GM21737 (cell line): Measurements from ENCODE around the gene PI4KA.
"Not testable (repeated sequence)": the region's sequence is repeated elsewhere in the genome, so short reads cannot be mapped to it uniquely, and the experiment has no call there.

ENCODE experiments used
- ATAC-seq: cut with Tn5 transposase; IDR thresholded peaks from one replicate; pipeline ENCODE4 v1.9.1; 2021; ENCODE audit warnings: mild to moderate bottlenecking, moderate library complexity; ENCODE audit not compliant: unreplicated experiment

Gene PI4KA

GRCh38 chr22:20852076-20852475, 6.5 kb downstream of the PI4KA start:
- no peak for ATAC-seq

- ATAC-seq: no peak
Observed at GRCh38 chr22:20847318-20847822, 11.2 kb downstream of the PI4KA start.

- ATAC-seq: no peak
Observed at GRCh38 chr22:20844055-20845037, 14.3 kb downstream of the PI4KA start.

- ATAC-seq: no peak
Observed at GRCh38 chr22:20843501-20843900, 15.1 kb downstream of the PI4KA start.

GRCh38 chr22:20840646-20841371, 17.8 kb downstream of the PI4KA start:
- ATAC-seq: no peak

- no peak for ATAC-seq
Observed at GRCh38 chr22:20839837-20840645, 18.6 kb downstream of the PI4KA start.

- ATAC-seq: not testable (repeated sequence)
Observed at GRCh38 chr22:20839354-20839753, 19.3 kb downstream of the PI4KA start.

GRCh38 chr22:20836987-20837823, 21.4 kb downstream of the PI4KA start:
- no peak for ATAC-seq

- no peak for ATAC-seq
Observed at GRCh38 chr22:20834725-20835124, 23.9 kb downstream of the PI4KA start.

GRCh38 chr22:20834206-20834605, 24.4 kb downstream of the PI4KA start:
- ATAC-seq: no peak

- ATAC-seq: no peak
Observed at GRCh38 chr22:20833225-20833665, 25.4 kb downstream of the PI4KA start.

- no peak for ATAC-seq
Observed at GRCh38 chr22:20829491-20830134, 29.0 kb downstream of the PI4KA start.

GRCh38 chr22:20826373-20827152, 32.0 kb downstream of the PI4KA start:
- ATAC-seq: not testable (repeated sequence)

GRCh38 chr22:20825624-20826023, 33.0 kb downstream of the PI4KA start:
- no peak for ATAC-seq

- not testable (repeated sequence) for ATAC-seq
Observed at GRCh38 chr22:20825216-20825615, 33.4 kb downstream of the PI4KA start.

GRCh38 chr22:20823264-20823663, 35.3 kb downstream of the PI4KA start:
- no peak for ATAC-seq

GRCh38 chr22:20822240-20822639, 36.4 kb downstream of the PI4KA start:
- no peak for ATAC-seq

GRCh38 chr22:20821717-20822239, 36.8 kb downstream of the PI4KA start:
- ATAC-seq: not testable (repeated sequence)
